IPS-18c (cell line): Measurements from ENCODE around the gene SCT.
"Not testable (repeated sequence)": the region's sequence is repeated elsewhere in the genome, so short reads cannot be mapped to it uniquely, and the experiment has no call there.

Source experiments
- H3K4me3 ChIP-seq: 2 replicates; pipeline ENCODE4 v1.7.0; 2013; ENCODE audit warnings: low read depth, mild to moderate bottlenecking, low read length, moderate library complexity; ENCODE audit not compliant: insufficient read depth
- H3K9me3 ChIP-seq: one replicate; pipeline ENCODE4 v1.6.1; 2013; ENCODE audit warnings: mild to moderate bottlenecking, low read length, moderate library complexity; ENCODE audit not compliant: control insufficient read depth, insufficient read depth

SCT gene

GRCh38 chr11:626475-627307, at the start of gene SCT:
Gene SCT (minus strand): TSS chr11:627181. CDS start chr11:627143, 38 bp downstream.
- Histone ChIP-seq H3K4me3 (no peak within 1 kb of the TSS), H3K9me3 (no peaks in the 10 kb centered on the region)

DNA sequence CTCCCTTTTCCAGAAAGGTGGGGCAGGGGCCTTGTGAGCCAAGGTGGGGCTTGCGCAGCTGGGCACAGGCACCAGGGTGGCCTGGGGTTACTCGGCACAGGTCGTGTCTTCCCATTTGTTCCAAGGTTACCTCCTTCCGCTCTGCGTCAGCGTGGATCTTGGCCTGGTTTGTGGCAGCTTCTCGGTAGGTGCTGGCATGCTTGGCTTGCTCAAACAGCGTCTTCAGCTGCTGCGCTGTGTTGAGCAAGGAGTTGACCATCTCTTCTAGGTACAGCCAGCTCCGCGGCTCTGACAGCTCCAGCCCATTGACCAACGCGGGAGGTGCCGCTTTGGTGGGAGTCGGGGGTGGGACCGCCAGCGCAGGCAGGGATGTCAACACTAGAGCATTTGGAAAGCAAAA, 47.4 kb upstream of the SCT start:
- Histone ChIP-seq H3K9me3 (peaks cover 2% of the 10 kb centered on the region), H3K4me3 (no peak overlapping the region)

GRCh38 chr11:673866-674265, 46.9 kb upstream of the SCT start:
- Histone ChIP-seq H3K9me3 (peaks cover 2% of the 10 kb centered on the region), H3K4me3 (no peak overlapping the region)

DNA sequence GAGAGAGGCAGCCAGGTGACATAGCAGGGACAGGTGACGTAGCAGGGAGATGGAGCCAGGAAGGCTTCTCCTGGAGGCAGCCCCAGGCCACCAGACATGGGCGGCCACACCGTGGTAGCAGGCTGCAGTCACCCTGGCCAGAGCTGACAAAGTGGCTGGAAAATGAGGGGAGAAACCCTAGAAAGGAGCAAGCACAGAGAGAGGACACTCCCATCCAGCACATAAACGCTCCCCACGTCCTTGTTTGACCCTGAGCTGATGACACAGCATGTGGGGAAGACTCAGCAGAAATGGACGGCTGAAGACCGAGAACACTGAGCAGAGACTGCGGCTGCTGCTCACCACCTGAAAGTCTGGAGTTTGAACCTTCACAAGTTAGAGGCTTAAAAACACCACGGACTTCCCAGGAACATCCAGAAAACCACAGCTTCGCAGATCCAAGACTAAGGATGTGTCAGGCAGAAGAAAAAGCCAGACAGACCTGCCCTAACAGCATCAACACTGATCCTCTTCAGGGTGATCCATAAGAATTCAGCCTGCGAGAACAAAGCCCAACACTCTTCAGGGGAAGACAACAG, 38.8 kb upstream of the SCT start:
- Histone ChIP-seq H3K4me3 (no peak overlapping the region), H3K9me3 (no peaks in the 10 kb centered on the region)

DNA sequence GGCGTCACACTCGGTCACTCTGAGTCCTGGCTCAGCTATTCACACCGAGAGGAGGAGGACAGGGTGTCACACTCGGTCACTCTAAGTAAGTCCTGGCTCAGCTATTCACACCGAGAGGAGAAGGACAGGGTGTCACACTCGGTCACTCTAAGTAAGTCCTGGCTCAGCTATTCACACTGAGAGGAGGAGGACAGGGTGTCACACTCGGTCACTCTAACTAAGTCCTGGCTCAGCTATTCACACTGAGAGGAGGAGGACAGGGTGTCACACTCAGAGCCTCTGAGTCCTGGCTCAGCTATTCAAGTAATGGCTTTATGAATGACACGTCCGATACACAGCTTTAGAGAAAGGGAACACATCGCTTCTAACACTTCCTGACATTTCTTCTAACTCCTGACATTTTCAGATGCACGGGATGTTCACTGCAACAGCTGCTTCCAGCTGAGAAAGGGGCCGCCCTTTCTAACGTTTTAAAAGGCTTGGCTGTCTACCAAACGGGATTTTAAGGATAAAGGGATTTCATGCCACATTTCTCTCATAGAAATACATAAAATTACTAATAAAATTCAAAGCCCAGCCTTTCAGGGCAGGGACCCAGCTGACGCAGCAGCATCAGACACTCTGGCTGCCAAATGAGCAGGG, 38.2 kb upstream of the SCT start:
- Histone ChIP-seq H3K4me3 (no peak overlapping the region), H3K9me3 (no peaks in the 10 kb centered on the region)

DNA sequence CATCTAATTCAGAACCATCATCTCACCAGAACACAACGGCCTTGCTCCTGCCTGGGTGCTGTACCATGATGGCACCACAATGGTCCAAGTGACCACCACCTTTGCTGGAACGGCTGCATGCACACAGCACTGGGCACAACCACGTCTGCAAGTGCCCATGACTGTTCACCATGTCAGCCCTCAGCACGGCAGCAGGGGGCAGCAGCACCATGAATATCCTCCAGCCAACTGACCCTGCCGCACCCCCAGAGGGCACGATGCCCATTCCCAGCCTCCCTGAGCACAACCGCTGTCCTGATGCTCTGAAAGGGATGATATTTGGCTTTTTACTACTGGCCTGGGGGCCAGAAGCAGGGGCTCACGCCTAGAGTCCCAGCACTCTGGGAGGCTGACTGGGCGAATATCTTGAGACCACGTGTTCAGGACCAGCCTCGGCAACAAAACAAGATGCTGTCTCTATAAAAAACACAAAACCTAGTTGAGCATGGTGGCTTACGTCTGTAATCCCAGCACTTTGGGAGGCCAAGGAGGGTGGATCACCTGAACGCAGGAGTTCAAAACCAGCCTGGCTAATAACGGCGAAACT, 35.8 kb upstream of the SCT start:
- Histone ChIP-seq H3K4me3 (no peak overlapping the region), H3K9me3 (no peaks in the 10 kb centered on the region)

GRCh38 chr11:660681-661444, 33.9 kb upstream of the SCT start:
- Histone ChIP-seq H3K4me3 (no peak overlapping the region), H3K9me3 (no peaks in the 10 kb centered on the region)

DNA sequence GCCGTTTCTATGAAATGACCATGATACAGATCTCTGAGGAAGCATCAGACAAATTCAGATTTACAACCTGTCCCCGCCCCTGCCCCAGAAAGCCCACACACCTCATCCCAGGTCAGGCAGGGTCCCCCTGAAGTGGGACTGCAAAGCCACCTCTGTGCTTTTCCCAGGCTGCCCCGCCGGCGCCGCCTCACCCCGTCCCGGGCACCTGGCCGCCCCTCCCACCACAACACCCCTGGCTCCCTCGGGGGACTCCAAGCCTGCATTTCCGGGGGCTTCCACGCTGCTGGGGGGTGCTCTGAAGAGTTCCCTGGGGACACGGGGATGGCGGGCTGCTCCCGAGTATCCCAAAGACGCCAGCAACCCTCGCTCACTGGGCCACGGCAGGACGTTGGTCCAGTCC, 33.3 kb upstream of the SCT start:
- H3K9me3 ChIP-seq: no peaks in the 10 kb centered on the region
- no peak overlapping the region for H3K4me3 ChIP-seq

- Histone ChIP-seq H3K4me3 (no peak overlapping the region), H3K9me3 (no peaks in the 10 kb centered on the region)
Measured at GRCh38 chr11:659532-660085, 32.6 kb upstream of the SCT start.

DNA sequence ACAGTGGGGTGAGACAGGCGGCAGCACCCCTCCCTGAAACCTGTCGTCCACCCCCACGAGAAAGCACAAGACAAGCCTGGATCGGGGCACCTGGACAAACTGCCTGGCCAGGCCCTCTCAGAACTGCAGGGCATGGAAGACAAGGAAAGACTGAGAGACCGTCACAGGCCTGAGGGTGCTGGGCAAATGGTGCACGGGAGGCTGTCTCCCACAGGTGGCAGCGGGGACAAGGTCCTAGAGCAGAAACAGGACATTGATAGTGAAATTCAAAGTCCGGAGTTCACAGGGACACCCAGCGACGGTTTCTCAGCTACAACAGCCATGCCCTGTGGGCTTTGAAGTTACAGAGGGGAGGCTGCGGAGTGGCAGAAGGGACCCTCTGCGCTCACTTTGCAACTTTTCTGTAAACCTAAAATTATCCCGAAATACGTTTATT, 30.7 kb upstream of the SCT start:
- Histone ChIP-seq H3K9me3 (no peaks in the 10 kb centered on the region), H3K4me3 (no peak overlapping the region)

DNA sequence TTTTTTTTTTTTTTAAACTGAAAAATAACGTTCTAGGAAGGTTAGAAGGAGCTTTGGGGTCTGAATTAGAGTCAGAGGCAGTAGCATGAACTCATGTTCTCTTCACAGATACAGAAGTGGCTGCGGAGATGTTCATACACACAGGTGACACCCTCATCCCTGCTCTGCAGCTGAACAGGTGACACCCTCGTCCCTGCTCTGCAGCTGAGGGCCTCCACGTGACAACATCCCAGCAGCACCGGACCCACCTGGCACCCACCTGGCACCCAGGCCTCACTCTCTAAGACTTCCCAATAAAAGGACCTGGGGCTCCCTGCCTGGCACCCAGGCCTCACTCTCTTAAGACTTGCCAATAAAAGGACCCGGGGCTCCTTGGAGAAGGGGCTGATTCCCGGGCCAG, 29.9 kb upstream of the SCT start:
- H3K9me3 ChIP-seq: no peaks in the 10 kb centered on the region

GRCh38 chr11:656426-656825, 29.4 kb upstream of the SCT start:
- Histone ChIP-seq H3K4me3 (no peak overlapping the region), H3K9me3 (no peaks in the 10 kb centered on the region)

More for the DNA sequence above, 29.9 kb upstream of the SCT start:
- no peak overlapping the region for H3K4me3 ChIP-seq

- no peak overlapping the region for H3K4me3 ChIP-seq
Measured at GRCh38 chr11:655036-655726, 28.2 kb upstream of the SCT start.

DNA sequence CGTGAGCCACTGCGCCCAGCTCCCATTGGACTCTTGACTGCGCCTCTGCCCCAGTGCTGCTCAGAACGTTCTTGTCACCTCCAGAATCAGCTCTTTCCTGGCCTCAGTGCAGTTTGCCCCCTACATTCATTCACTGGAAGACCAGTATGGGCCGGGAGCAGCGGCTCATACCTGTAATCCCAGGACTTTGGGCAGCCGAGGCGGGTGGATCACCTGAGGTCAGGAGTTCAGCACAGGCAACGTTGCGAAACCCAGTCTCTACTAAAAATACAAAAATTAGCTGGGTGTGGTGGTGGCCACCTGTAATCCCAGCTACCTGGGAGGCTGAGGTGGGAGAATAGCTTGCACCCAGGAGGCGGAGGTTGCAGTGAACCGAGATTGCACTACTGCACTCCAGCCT, 27.5 kb upstream of the SCT start:
- not testable (repeated sequence) for H3K9me3 ChIP-seq

More at GRCh38 chr11:655036-655726, 28.2 kb upstream of the SCT start:
- H3K9me3 ChIP-seq: no peaks in the 10 kb centered on the region

GRCh38 chr11:653837-654236, 26.9 kb upstream of the SCT start:
- Histone ChIP-seq H3K9me3 (no peaks in the 10 kb centered on the region), H3K4me3 (no peak overlapping the region)

More for the DNA sequence above, 27.5 kb upstream of the SCT start:
- not testable (repeated sequence) for H3K4me3 ChIP-seq

GRCh38 chr11:653136-653535, 26.2 kb upstream of the SCT start:
- H3K9me3 ChIP-seq, H3K4me3 ChIP-seq: not testable (repeated sequence)
